SU-DHL-6 (cell line): ENCODE results near the gene TXNL4B.
A peak's percentile ranks its signal among the peaks of the same experiment; 100 is the strongest.

Experiments
- H2AFZ ChIP-seq: fragments of 200-600 bp; sonication (generic); 2 replicates; pipeline ENCODE4 v1.6.1; 2014; ENCODE audit warnings: low read depth, mild to moderate bottlenecking, moderate library complexity, mixed read lengths, antibody characterized with exemption, low read length; ENCODE audit not compliant: severe bottlenecking
- H3F3A ChIP-seq: fragments of 200-600 bp; shearing (Covaris generic); 2 replicates; pipeline ENCODE4 v1.6.0; 2016; ENCODE audit warnings: antibody characterized with exemption, mild to moderate bottlenecking; ENCODE audit not compliant: insufficient read depth
- H3K27ac ChIP-seq: fragments of 200-600 bp; sonication (generic); 2 replicates; pipeline ENCODE4 v1.5.1; 2016; ENCODE audit warnings: low read depth, mild to moderate bottlenecking, low read length, moderate library complexity, mixed read lengths
- H3K27me3 ChIP-seq: fragments of 200-600 bp; sonication (generic), shearing (Covaris generic); 2 replicates; pipeline ENCODE4 v1.6.0; 2014; ENCODE audit warnings: mild to moderate bottlenecking, low read length
- H3K36me3 ChIP-seq: fragments of 200-600 bp; sonication (generic); 2 replicates; pipeline ENCODE4 v1.6.1; 2014; ENCODE audit warnings: mild to moderate bottlenecking, low read length, mixed read lengths
- H3K4me2 ChIP-seq: fragments of 300-600, 200-600 bp; shearing (Covaris generic), sonication (generic); 2 replicates; pipeline ENCODE4 v1.6.0; 2014; ENCODE audit warnings: low read length, low read depth, mild to moderate bottlenecking; ENCODE audit not compliant: poor library complexity, severe bottlenecking
- H3K4me3 ChIP-seq: fragments of 200-600 bp; sonication (generic); 2 replicates; pipeline ENCODE4 v1.5.1; 2014; ENCODE audit warnings: antibody characterized with exemption, low read length, mild to moderate bottlenecking, mixed read lengths; ENCODE audit not compliant: insufficient read depth, poor library complexity, severe bottlenecking
- H3K79me2 ChIP-seq: fragments of 200-600 bp; sonication (generic); 2 replicates; pipeline ENCODE4 v1.6.1; 2014; ENCODE audit warnings: mild to moderate bottlenecking, low read length, moderate library complexity; ENCODE audit not compliant: insufficient read depth
- H3K9ac ChIP-seq: fragments of 200-600 bp; sonication (generic); 2 replicates; pipeline ENCODE4 v1.7.0; 2014; ENCODE audit warnings: mild to moderate bottlenecking, low read length
- H3K9me2 ChIP-seq: fragments of 200-600 bp; sonication (generic); replicated peaks from 2 replicates; pipeline ENCODE4 v1.6.1; 2014; ENCODE audit warnings: low read length; ENCODE audit not compliant: insufficient read depth
- H3K9me3 ChIP-seq: fragments of 200-600 bp; sonication (generic); 2 replicates; pipeline ENCODE4 v1.6.1; 2014; ENCODE audit warnings: low read length, mixed read lengths; ENCODE audit not compliant: insufficient read depth
- H4K20me1 ChIP-seq: fragments of 200-600 bp; sonication (generic); 2 replicates; pipeline ENCODE4 v1.6.1; 2014; ENCODE audit warnings: low read depth, mild to moderate bottlenecking, antibody characterized with exemption, low read length, moderate library complexity, mixed read lengths
- EZH2phosphoT487 ChIP-seq: fragments of 200-600 bp; sonication (generic), shearing (Covaris generic); conservative IDR thresholded peaks from 2 replicates; pipeline ENCODE4 v1.6.1; 2018; ENCODE audit warnings: mild to moderate bottlenecking, antibody characterized with exemption, low read length, moderate library complexity, mixed read lengths
- TF ChIP-seq, protein P1 (sequence below): fragments of 200-600 bp; sonication (generic); IDR thresholded peaks from one replicate; pipeline ENCODE4 v1.5.1; 2017; ENCODE audit warnings: antibody characterized with exemption, mild to moderate bottlenecking, low read length, moderate library complexity; ENCODE audit not compliant: insufficient read depth, poor library complexity, severe bottlenecking

The TXNL4B gene

DNA sequence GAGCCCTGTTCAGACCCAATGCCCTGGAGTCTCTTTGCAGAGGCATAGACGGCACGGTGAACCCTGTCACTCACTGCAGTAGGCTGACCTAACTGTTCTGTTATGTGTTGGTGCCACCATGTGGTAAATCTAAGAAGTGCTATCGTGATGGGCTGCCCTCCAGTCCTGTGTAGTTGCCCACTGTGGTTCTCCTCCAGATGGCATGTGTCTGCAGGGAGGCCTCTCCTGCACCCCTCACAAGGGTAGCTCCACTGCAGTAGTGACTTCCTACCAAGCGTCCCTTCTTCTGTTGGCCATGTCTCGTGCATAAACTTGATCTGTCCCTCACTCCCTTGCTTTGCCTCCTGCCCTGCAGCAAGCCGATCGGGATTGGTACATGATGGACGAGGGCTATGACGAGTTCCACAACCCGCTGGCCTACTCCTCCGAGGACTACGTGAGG lies 6.0 kb upstream of the TXNL4B start:
- Histone ChIP-seq H3K27me3 (no peaks in the 10 kb centered on the region), H3K4me2 (no peak overlapping the region), H2AFZ (no peak overlapping the region), H4K20me1 (no peaks in the 10 kb centered on the region), H3K4me3 (no peak overlapping the region), H3K9ac (no peak overlapping the region), H3F3A (no peaks in the 10 kb centered on the region), H3K79me2 (peaks cover 16% of the 10 kb centered on the region), H3K27ac (no peak overlapping the region), H3K36me3 (peaks cover 4% of the 10 kb centered on the region; the same call in 1 of the 2 replicates), H3K9me3 (no peaks in the 10 kb centered on the region), H3K9me2 (no peaks in the 10 kb centered on the region)
- no peak for TF ChIP-seq EZH2phosphoT487
- TF ChIP-seq, protein P1, sequence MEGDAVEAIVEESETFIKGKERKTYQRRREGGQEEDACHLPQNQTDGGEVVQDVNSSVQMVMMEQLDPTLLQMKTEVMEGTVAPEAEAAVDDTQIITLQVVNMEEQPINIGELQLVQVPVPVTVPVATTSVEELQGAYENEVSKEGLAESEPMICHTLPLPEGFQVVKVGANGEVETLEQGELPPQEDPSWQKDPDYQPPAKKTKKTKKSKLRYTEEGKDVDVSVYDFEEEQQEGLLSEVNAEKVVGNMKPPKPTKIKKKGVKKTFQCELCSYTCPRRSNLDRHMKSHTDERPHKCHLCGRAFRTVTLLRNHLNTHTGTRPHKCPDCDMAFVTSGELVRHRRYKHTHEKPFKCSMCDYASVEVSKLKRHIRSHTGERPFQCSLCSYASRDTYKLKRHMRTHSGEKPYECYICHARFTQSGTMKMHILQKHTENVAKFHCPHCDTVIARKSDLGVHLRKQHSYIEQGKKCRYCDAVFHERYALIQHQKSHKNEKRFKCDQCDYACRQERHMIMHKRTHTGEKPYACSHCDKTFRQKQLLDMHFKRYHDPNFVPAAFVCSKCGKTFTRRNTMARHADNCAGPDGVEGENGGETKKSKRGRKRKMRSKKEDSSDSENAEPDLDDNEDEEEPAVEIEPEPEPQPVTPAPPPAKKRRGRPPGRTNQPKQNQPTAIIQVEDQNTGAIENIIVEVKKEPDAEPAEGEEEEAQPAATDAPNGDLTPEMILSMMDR, result peak; percentile 40

DNA sequence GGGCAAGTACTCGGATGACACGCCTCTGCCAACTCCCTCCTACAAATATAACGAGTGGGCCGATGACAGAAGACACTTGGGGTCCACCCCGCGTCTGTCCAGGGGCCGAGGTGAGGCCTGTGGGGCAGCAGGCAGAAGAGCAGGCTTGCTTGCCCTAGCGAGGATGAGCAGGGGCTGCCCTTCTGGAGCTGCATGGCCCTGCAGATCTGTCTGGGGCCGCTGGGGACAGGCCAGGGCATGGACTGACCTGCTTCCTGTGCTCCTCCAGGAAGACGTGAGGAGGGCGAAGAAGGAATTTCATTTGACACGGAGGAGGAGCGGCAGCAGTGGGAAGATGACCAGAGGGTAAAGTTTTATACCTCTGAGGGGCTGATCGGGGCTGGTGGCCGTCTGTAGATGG lies 5.5 kb upstream of the TXNL4B start:
- Histone ChIP-seq H3K27me3 (no peaks in the 10 kb centered on the region), H3K4me3 (no peak overlapping the region), H3K9ac (no peak overlapping the region), H4K20me1 (no peaks in the 10 kb centered on the region), H3F3A (no peaks in the 10 kb centered on the region), H3K9me3 (no peaks in the 10 kb centered on the region), H3K79me2 (peaks cover 20% of the 10 kb centered on the region), H2AFZ (no peak overlapping the region), H3K27ac (no peak overlapping the region), H3K4me2 (no peak overlapping the region), H3K36me3 (peaks cover 4% of the 10 kb centered on the region; the same call in 1 of the 2 replicates), H3K9me2 (no peaks in the 10 kb centered on the region)
- TF ChIP-seq EZH2phosphoT487, result no peak
- TF ChIP-seq, protein P1, result no peak

GRCh38 chr16:72094266-72094610 lies 818 bp upstream of the TXNL4B start:
- Histone ChIP-seq H3K36me3 (no peaks in the 10 kb centered on the region; the same call in 1 of the 2 replicates), H3K4me2 (peak overlapping the region; percentile 91), H2AFZ (peak overlapping the region; percentile 68), H3K27me3 (no peaks in the 10 kb centered on the region), H3K9me3 (no peaks in the 10 kb centered on the region), H3K4me3 (peak overlapping the region; percentile 81), H3K9me2 (no peaks in the 10 kb centered on the region), H3K79me2 (peaks cover 45% of the 10 kb centered on the region), H3K27ac (peak overlapping the region; percentile 64), H3F3A (no peaks in the 10 kb centered on the region), H4K20me1 (no peaks in the 10 kb centered on the region), H3K9ac (peak overlapping the region; percentile 71)
- TF ChIP-seq, protein P1, result no peak
- no peak for TF ChIP-seq EZH2phosphoT487
